Thymus (tissue), 11 donors: ENCODE measurements around the gene SFTA2. TPM values are rescaled to one million over a fixed set of nuclear protein-coding genes. Genes with fewer than 3 reads are reported as not detected.

Experiments used
- DNase-seq, 9 donors: peaks; one replicate each; pipeline ENCODE4 v3.0.0-alpha.2; 2013; ENCODE audit warnings: low spot score in 9 of 9, low read depth in 6 of 9, missing footprints in 1 of 9
- H3K27ac ChIP-seq, 2 donors: one replicate each; pipeline ENCODE4 v1.5.1; 2013; ENCODE audit warnings: control low read depth in 1 of 2, low read depth in 1 of 2, low read length in 1 of 2, mild to moderate bottlenecking in 1 of 2, moderate library complexity in 1 of 2
- H3K27me3 ChIP-seq, 2 donors: one replicate each; pipeline ENCODE4 v1.5.1; 2013; ENCODE audit warnings: low read length in 1 of 2; ENCODE audit not compliant: control insufficient read depth in 2 of 2, insufficient read depth in 1 of 2
- H3K36me3 ChIP-seq, 2 donors: one replicate each; pipeline ENCODE4 v1.5.1; 2013; ENCODE audit warnings: low read length in 1 of 2, mild to moderate bottlenecking in 1 of 2, moderate library complexity in 1 of 2; ENCODE audit not compliant: control insufficient read depth in 2 of 2, insufficient read depth in 2 of 2
- H3K4me1 ChIP-seq, 2 donors: one replicate each; pipeline ENCODE4 v1.5.1; 2013; ENCODE audit warnings: low read length in 2 of 2; ENCODE audit not compliant: control insufficient read depth in 2 of 2, insufficient read depth in 2 of 2
- H3K4me3 ChIP-seq, 2 donors: one replicate each; pipeline ENCODE4 v1.5.1; 2013; ENCODE audit warnings: low read length in 2 of 2, control low read depth in 1 of 2, mild to moderate bottlenecking in 1 of 2
- H3K9me3 ChIP-seq, 2 donors: one replicate each; pipeline ENCODE4 v1.5.1; 2013; ENCODE audit warnings: low read length in 1 of 2, mild to moderate bottlenecking in 1 of 2; ENCODE audit not compliant: control insufficient read depth in 2 of 2, insufficient read depth in 1 of 2
- WGBS: extraction: QIAGEN DNeasy Blood & Tissue Kit; methylation state at CpG from one replicate; pipeline ENCODE4 v1.1.7; 2013; 5-methylcytosine and 5-hydroxymethylcytosine counted together
- polyA plus RNA-seq: library from polyadenylated mRNA; stranded (reverse); fragments of 200-250 nt; gene quantifications from one replicate; pipeline ENCODE4 v1.2.3, GENCODE V29; 2013
- total RNA-seq: library from RNA; stranded (reverse); fragments of 120-200 nt; gene quantifications from one replicate; pipeline ENCODE4 v1.2.4, GENCODE V29; 2013
- donor health status: healthy.

Gene SFTA2
- total and polyA plus RNA-seq, 2 donors, result 0.19 to 1.8 TPM

DNA sequence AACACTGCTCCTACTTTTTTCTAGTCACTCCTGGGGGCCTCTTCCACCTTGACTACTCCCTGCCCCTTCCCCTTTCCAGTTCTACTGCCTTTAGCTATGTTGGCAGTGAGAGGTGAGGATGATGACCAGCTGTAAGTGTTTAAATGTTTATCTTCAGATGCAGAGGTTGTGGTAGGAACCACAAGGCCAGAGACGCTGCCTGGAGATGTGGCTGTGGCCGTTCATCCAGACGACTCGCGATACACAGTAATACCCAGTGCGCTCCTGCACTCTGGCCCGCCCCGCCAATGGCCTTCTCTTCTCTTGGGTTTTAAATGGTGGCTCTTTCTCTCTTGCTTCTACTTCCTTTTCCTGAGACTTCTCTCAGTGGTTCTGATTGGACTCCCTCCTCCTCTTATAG lies 13.3 kb downstream of the SFTA2 start:
- H3K27me3 ChIP-seq, result no peaks in the 10 kb centered on the region
- WGBS, result 89% methylated on average over 8 of the region's 8 CpGs
- peaks cover 48 to 75% of the 10 kb centered on the region in 2 donors for H3K36me3 ChIP-seq
- no peaks in the 10 kb centered on the region for H3K9me3 ChIP-seq
- DNase-seq, result no peak
- peaks cover 5 to 19% of the 10 kb centered on the region in 2 donors for H3K4me1 ChIP-seq
- no peak overlapping the region for H3K4me3 ChIP-seq
- no peak overlapping the region for H3K27ac ChIP-seq

GRCh38 chr6:30917487-30917886 lies 14.5 kb downstream of the SFTA2 start:
- no peak overlapping the region for H3K27ac ChIP-seq
- 98% methylated on average over 8 of the region's 8 CpGs for WGBS
- peaks cover 7 to 26% of the 10 kb centered on the region in 2 donors for H3K4me1 ChIP-seq
- peaks cover 36 to 64% of the 10 kb centered on the region in 2 donors for H3K36me3 ChIP-seq
- no peaks in the 10 kb centered on the region for H3K27me3 ChIP-seq
- H3K4me3 ChIP-seq, result no peak overlapping the region
- DNase-seq, result no peak
- no peaks in the 10 kb centered on the region for H3K9me3 ChIP-seq

- no peak for DNase-seq
- 97% methylated on average over 7 of the region's 7 CpGs for WGBS
- Histone ChIP-seq H3K36me3 (peaks cover 33 to 60% of the 10 kb centered on the region in 2 donors), H3K9me3 (no peaks in the 10 kb centered on the region), H3K4me3 (no peak overlapping the region), H3K27ac (no peak overlapping the region), H3K27me3 (no peaks in the 10 kb centered on the region), H3K4me1 (peaks cover 7 to 26% of the 10 kb centered on the region in 2 donors)
Measured at GRCh38 chr6:30917041-30917440, 14.9 kb downstream of the SFTA2 start.

DNA sequence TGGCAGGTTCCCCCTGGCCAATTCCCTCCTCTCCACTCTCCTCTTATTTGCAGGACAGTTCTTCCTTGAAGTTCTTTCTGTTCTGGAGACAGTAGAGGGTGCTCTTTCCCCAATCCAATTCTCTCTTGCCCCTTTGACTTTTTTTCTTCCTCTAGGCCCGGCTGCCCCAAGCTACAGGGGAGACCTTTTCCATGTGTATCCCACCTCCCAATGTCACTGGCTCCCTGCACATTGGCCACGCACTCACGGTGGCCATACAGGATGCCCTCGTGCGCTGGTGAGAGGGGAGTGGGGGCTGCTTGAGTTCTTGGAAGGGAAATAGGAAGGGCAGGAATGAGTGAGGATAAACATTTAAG lies 16.4 kb downstream of the SFTA2 start:
- Histone ChIP-seq H3K27me3 (no peaks in the 10 kb centered on the region), H3K36me3 (peaks cover 34 to 57% of the 10 kb centered on the region in 2 donors), H3K4me3 (no peak overlapping the region), H3K9me3 (no peaks in the 10 kb centered on the region), H3K4me1 (peaks cover 7 to 26% of the 10 kb centered on the region in 2 donors), H3K27ac (peak overlapping the region in 1 of 2 donors; percentile 15)
- WGBS, result 39% methylated on average over 5 of the region's 5 CpGs
- DNase-seq, result peak in 6 of 9 donors; percentile 34 to 80 (median 48)

DNA sequence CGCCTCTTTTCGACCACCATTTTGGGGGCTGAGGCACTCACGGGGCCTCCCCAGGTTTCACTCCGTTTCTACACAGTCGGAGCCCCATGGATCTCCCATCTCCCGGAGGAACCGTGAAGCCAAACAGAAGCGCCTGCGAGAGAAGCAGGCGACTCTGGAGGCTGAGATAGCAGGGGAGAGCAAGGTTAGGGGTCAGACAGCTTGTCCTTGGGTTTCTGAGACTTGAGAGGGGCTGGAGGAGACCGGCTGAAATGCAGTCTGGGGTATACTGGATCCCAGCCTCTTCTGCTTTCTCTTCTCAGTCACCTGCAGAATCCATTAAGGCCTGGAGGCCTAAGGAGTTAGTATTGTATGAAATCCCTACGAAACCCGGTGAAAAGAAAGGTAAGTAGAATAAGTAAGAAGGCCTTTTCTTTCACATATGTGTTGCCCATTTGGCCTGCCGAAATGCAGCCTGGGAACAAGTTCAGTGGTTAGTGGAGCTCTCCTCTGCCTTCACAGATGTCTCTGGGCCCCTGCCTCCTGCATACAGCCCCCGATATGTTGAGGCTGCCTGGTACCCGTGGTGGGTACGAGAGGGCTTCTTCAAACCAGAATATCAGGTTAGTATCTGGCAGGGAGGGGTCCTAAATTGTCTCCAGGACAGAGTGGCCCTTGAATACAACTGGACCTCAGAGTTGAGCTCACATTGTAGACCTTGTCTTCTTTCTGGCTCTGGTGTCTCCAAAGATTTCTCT lies 16.9 kb downstream of the SFTA2 start:
- no peaks in the 10 kb centered on the region for H3K9me3 ChIP-seq
- peaks cover 7 to 26% of the 10 kb centered on the region in 2 donors for H3K4me1 ChIP-seq
- WGBS, result 67% methylated on average over 17 of the region's 17 CpGs
- H3K27ac ChIP-seq, result peak overlapping the region; percentile 48 to 68
- peak in 2 of 9 donors; percentile 2 to 48 for DNase-seq
- H3K36me3 ChIP-seq, result peaks cover 34 to 57% of the 10 kb centered on the region in 2 donors
- peak overlapping the region; percentile 73 to 81 for H3K4me3 ChIP-seq
- no peaks in the 10 kb centered on the region for H3K27me3 ChIP-seq

- WGBS, result 2% methylated on average over 52 of the region's 52 CpGs
- H3K4me1 ChIP-seq, result peaks cover 7 to 27% of the 10 kb centered on the region in 2 donors
- H3K36me3 ChIP-seq, result peaks cover 33 to 54% of the 10 kb centered on the region in 2 donors
- peak within 1 kb of the TSS; percentile 68 to 86 for H3K27ac ChIP-seq
- H3K27me3 ChIP-seq, result no peaks in the 10 kb centered on the region
- peak within 1 kb of the TSS; percentile 73 to 81 for H3K4me3 ChIP-seq
- no peaks in the 10 kb centered on the region for H3K9me3 ChIP-seq
- DNase-seq, result peak; percentile 60 to 92 (median 83)
Measured at GRCh38 chr6:30914076-30914853, 17.7 kb downstream of the SFTA2 start, which contains the start of gene VARS2. TSS of gene VARS2 (plus strand) at chr6:30914238. CDS start at chr6:30914837, 599 bp downstream.

DNA sequence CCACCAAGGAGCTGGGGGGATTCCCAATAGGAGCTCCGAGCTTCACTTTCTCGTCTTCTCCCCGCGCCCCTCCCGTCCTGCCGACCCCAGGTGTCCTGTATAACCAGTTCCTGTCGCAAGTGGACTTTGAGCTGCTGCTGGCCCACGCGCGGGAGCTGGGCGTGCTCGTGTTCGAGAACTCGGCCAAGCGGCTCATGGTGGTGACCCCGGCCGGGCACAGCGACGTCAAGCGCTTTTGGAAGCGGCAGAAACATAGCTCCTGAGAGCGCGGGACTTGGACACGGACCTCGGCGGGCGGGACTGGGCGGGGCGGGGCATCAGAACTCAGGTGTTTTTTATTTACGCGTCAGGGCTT lies 18.3 kb downstream of the SFTA2 start:
- 24% methylated on average over 31 of the region's 31 CpGs for WGBS
- Histone ChIP-seq H3K36me3 (peaks cover 33 to 48% of the 10 kb centered on the region in 2 donors), H3K4me1 (peaks cover 11 to 32% of the 10 kb centered on the region in 2 donors), H3K9me3 (no peaks in the 10 kb centered on the region), H3K4me3 (peak overlapping the region; percentile 73 to 81), H3K27me3 (no peaks in the 10 kb centered on the region), H3K27ac (peak overlapping the region; percentile 48 to 74)
- no peak for DNase-seq

DNA sequence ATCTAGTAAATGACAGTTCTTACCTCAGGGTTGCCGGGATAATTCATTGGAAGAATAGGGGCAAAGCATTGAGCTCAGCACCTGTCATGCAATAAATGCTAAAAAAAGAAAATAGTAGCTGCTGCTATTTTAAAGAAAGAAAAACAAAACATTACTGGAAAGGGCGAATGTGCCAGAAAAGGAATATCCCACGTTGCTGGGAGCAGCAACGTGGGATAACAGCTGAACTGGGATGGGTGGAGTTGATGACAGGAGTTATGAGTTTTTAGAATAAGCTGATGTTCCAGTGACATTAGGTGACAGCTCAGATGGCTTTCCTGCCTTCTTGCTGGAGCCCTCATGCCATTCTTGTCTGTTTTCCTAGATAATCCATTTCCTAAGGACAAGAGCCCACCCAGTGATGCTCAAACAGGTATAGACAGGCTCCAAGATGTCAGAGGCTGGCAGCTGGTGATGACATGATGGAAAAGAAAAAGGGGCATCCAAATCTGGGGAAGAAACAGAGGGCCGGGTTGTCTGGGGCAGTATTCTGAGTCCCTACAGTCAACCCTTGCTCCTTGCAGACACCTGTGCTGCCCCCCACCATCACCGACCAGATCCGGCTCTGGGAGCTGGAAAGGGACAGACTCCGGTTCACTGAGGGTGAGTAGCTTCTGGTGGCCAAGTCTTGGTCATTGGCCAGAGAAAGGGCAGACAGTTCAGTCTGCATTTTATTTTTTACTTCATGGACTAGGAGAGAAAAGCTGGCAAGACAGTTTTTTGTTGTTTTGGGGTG lies 19.0 kb downstream of the SFTA2 start:
- peaks cover 33 to 42% of the 10 kb centered on the region in 2 donors for H3K36me3 ChIP-seq
- no peaks in the 10 kb centered on the region for H3K9me3 ChIP-seq
- 95% methylated on average over 8 of the region's 8 CpGs for WGBS
- H3K4me1 ChIP-seq, result peaks cover 14 to 35% of the 10 kb centered on the region in 2 donors
- H3K4me3 ChIP-seq, result no peak overlapping the region
- no peak overlapping the region for H3K27ac ChIP-seq
- DNase-seq, result peak in 1 of 9 donors; percentile 4
- no peaks in the 10 kb centered on the region for H3K27me3 ChIP-seq
